Endothelial cell of umbilical vein (primary cell): ENCODE data around the gene PROX1.

Experiments
- EZH2 ChIP-seq: IDR thresholded peaks from 2 replicates; pipeline ENCODE4 v1.6.1; 2012; ENCODE audit warnings: borderline replicate concordance, low read depth, mild to moderate bottlenecking, moderate library complexity, low read length, inconsistent platforms; ENCODE audit not compliant: severe bottlenecking
- FOS ChIP-seq: IDR thresholded peaks from 2 replicates; pipeline ENCODE4 v1.6.1; 2011; ENCODE audit warnings: mild to moderate bottlenecking, low read length, moderate library complexity, borderline replicate concordance; ENCODE audit not compliant: insufficient read depth
- POLR2A ChIP-seq: IDR thresholded peaks from 2 replicates; pipeline ENCODE4 v1.6.1; 2012; ENCODE audit warnings: low read depth, mild to moderate bottlenecking, control low read depth, low read length
- POLR2AphosphoS5 ChIP-seq: IDR thresholded peaks from 2 replicates; pipeline ENCODE4 v1.6.1; 2012; ENCODE audit warnings: low read depth, mild to moderate bottlenecking, control low read depth, low read length, moderate library complexity; ENCODE audit not compliant: insufficient read depth
- TF ChIP-seq, protein P1 (sequence below), 2 donors: IDR thresholded peaks; 1 replicate in 1 of 2; 2 replicates in 1 of 2; pipeline ENCODE4 v1.5.1; 2011; ENCODE audit warnings: low read length in 2 of 2, mild to moderate bottlenecking in 2 of 2, moderate library complexity in 2 of 2, control low read depth in 1 of 2, inconsistent platforms in 1 of 2, low read depth in 1 of 2; ENCODE audit not compliant: insufficient read depth in 1 of 2; ENCODE audit errors: extremely low read depth in 1 of 2
- TF ChIP-seq, protein P2 (sequence below): IDR thresholded peaks from 2 replicates; pipeline ENCODE4 v1.6.1; 2011; ENCODE audit not compliant: insufficient read depth, insufficient read length

DNA sequence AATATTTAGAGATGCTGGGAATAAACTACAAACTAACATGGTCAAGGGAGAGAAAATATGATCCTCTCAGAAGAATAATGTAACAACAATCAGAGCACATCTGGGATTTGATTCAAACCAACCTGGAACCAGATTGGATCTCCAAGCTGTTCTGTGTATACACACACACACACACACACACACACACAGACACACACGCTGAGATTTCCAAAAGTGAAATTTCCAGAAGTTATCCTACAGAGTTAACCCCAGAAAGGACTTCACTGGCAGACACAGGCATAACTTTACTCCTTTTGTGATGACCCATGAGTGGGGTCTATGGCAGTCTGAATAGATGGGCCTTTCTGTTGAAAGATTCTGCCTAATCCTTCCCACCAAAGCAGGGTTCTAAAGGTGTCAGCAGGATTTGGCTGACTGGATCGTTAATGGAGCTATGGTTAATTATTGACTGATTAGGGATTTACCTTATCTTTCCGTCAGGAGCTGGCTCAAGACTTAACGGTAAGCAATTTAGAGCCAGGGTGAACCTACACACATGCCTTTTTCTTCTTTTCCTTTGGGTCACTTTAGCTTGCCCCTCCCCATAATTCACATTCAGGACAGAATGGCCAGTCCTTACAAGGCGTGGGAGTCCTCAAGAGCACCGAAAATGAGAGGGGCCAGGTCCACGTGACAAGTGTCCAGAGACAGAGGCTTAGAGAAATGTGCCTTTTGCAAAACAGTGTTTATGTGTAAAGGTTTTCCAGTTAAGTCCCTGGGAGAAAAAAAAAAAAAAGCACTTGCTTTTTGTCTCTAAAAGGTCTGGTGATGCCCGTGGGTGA is 10.9 kb upstream of the PROX1 start:
- no peak for TF ChIP-seq POLR2AphosphoS5
- TF ChIP-seq, protein P1, sequence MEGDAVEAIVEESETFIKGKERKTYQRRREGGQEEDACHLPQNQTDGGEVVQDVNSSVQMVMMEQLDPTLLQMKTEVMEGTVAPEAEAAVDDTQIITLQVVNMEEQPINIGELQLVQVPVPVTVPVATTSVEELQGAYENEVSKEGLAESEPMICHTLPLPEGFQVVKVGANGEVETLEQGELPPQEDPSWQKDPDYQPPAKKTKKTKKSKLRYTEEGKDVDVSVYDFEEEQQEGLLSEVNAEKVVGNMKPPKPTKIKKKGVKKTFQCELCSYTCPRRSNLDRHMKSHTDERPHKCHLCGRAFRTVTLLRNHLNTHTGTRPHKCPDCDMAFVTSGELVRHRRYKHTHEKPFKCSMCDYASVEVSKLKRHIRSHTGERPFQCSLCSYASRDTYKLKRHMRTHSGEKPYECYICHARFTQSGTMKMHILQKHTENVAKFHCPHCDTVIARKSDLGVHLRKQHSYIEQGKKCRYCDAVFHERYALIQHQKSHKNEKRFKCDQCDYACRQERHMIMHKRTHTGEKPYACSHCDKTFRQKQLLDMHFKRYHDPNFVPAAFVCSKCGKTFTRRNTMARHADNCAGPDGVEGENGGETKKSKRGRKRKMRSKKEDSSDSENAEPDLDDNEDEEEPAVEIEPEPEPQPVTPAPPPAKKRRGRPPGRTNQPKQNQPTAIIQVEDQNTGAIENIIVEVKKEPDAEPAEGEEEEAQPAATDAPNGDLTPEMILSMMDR (IDR thresholded peaks at IDR 0.05; ENCODE audit: extremely low read depth in 1 of 2, insufficient read depth in 1 of 2, low read depth in 1 of 2, low read length in 2 of 2), result no peak
- no peak for TF ChIP-seq POLR2A
- TF ChIP-seq FOS, result no peak
- TF ChIP-seq EZH2, result no peak
- TF ChIP-seq, protein P2, sequence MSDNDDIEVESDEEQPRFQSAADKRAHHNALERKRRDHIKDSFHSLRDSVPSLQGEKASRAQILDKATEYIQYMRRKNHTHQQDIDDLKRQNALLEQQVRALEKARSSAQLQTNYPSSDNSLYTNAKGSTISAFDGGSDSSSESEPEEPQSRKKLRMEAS, result no peak
